GM23338 (cell line): ENCODE data around the gene INPP5A.

Experiments
- CTCF ChIP-seq, 2 experiments: fragments of 200-600 bp in 1 of 2; sonication (generic) in 1 of 2; conservative IDR thresholded peaks; 2 replicates each; pipeline versions ENCODE4 v1.5.1 to v1.6.1; 2016 to 2017; ENCODE audit warnings: antibody characterized with exemption in 2 of 2, low read depth in 2 of 2, mild to moderate bottlenecking in 2 of 2, moderate library complexity in 1 of 2
- EZH2 ChIP-seq: fragments of 200-600 bp; sonication (generic); IDR thresholded peaks from one replicate; pipeline ENCODE4 v1.8.0; 2017; ENCODE audit warnings: antibody characterized with exemption, mild to moderate bottlenecking, low read depth; ENCODE audit not compliant: unreplicated experiment
- EZH2phosphoT487 ChIP-seq: fragments of 200-600 bp; sonication (generic); IDR thresholded peaks from one replicate; pipeline ENCODE4 v1.8.1; 2018; ENCODE audit warnings: antibody characterized with exemption; ENCODE audit not compliant: unreplicated experiment
- POLR2AphosphoS5 ChIP-seq: IDR thresholded peaks from 2 replicates; pipeline ENCODE4 v1.6.1; 2016; ENCODE audit warnings: antibody characterized with exemption, low read depth
- REST ChIP-seq: IDR thresholded peaks from one replicate; pipeline ENCODE4 v1.6.1; 2018; ENCODE audit warnings: antibody characterized with exemption; ENCODE audit not compliant: unreplicated experiment
- TF ChIP-seq, protein P1 (sequence below): IDR thresholded peaks from 2 replicates; pipeline ENCODE4 v1.6.1; 2016; ENCODE audit warnings: antibody characterized with exemption

- TF ChIP-seq CTCF (conservative IDR thresholded peaks at IDR 0.05; ENCODE audit: low read depth in 2 of 2) (no peak), POLR2AphosphoS5 (no peak), EZH2 (no peak), REST (no peak), EZH2phosphoT487 (no peak)
- TF ChIP-seq, protein P1, sequence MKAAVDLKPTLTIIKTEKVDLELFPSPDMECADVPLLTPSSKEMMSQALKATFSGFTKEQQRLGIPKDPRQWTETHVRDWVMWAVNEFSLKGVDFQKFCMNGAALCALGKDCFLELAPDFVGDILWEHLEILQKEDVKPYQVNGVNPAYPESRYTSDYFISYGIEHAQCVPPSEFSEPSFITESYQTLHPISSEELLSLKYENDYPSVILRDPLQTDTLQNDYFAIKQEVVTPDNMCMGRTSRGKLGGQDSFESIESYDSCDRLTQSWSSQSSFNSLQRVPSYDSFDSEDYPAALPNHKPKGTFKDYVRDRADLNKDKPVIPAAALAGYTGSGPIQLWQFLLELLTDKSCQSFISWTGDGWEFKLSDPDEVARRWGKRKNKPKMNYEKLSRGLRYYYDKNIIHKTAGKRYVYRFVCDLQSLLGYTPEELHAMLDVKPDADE: no peak
Measured at GRCh38 chr10:132494866-132495630, 42.5 kb upstream of the INPP5A start.
